ENCODE measurements around the gene ASCC1. TPM values are rescaled to one million over a fixed set of nuclear protein-coding genes. Genes with fewer than 3 reads are reported as not detected.

ASCC1 gene
- polyA plus RNA-seq, 1 donor (not counting 4 experiments of a cell fraction or from before 2014, with no cell fraction given): 32.9 TPM

GRCh38 chr10:72085864-72086465 lies 130.1 kb downstream of the ASCC1 start:
- H3K79me2 ChIP-seq (ENCODE audit: control insufficient read depth, insufficient read depth, low read length): no peaks in the 10 kb centered on the region
- FAIRE-seq: no peak
- H3K4me3 ChIP-seq (ENCODE audit: control insufficient read depth in 2 of 3, extremely low read depth in 1 of 3, insufficient read depth in 2 of 3, low read depth in 1 of 3, low read length in 3 of 3): no peak overlapping the region
- H3K27me3 ChIP-seq (ENCODE audit: control insufficient read depth, extremely low read depth, insufficient read depth, low read length): peaks cover 28% of the 10 kb centered on the region
- no peaks in the 10 kb centered on the region for H3K36me3 ChIP-seq (ENCODE audit: control insufficient read depth in 2 of 2, extremely low read depth in 1 of 2, insufficient read depth in 2 of 2, low read length in 2 of 2)
- H3K4me1 ChIP-seq (ENCODE audit: control insufficient read depth, extremely low read depth, insufficient read depth, low read length): peaks cover 19% of the 10 kb centered on the region
- no peak overlapping the region for H2AFZ ChIP-seq (ENCODE audit: control insufficient read depth, low read length)
- H3K9me1 ChIP-seq (ENCODE audit: control insufficient read depth, extremely low read depth, insufficient read depth, low read length): no peaks in the 10 kb centered on the region
- dilution Hi-C loops (cut with MboI; ENCODE audit: extremely low pct_ligation_motif_present, low sequenced_read_pairs): no loop called here
- H3K9ac ChIP-seq (ENCODE audit: control insufficient read depth, extremely low read depth, insufficient read depth, low read length): no peak overlapping the region
- H3K9me3 ChIP-seq (ENCODE audit: control insufficient read depth, low read depth, low read length): no peaks in the 10 kb centered on the region
- no peak overlapping the region for H3K27ac ChIP-seq (ENCODE audit: control insufficient read depth, insufficient read depth, low read length)
- H4K20me1 ChIP-seq (ENCODE audit: control insufficient read depth, extremely low read depth, insufficient read depth, low read length): no peaks in the 10 kb centered on the region
- no peak overlapping the region for H3K4me2 ChIP-seq (ENCODE audit: control insufficient read depth, extremely low read depth, insufficient read depth, low read depth, low read length)
- no peak for DNase-seq (ENCODE audit: low read depth, low spot score)
- TF ChIP-seq, protein P1, sequence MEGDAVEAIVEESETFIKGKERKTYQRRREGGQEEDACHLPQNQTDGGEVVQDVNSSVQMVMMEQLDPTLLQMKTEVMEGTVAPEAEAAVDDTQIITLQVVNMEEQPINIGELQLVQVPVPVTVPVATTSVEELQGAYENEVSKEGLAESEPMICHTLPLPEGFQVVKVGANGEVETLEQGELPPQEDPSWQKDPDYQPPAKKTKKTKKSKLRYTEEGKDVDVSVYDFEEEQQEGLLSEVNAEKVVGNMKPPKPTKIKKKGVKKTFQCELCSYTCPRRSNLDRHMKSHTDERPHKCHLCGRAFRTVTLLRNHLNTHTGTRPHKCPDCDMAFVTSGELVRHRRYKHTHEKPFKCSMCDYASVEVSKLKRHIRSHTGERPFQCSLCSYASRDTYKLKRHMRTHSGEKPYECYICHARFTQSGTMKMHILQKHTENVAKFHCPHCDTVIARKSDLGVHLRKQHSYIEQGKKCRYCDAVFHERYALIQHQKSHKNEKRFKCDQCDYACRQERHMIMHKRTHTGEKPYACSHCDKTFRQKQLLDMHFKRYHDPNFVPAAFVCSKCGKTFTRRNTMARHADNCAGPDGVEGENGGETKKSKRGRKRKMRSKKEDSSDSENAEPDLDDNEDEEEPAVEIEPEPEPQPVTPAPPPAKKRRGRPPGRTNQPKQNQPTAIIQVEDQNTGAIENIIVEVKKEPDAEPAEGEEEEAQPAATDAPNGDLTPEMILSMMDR (optimal IDR thresholded peaks at IDR 0.05 in 1 of 3, IDR thresholded peaks at IDR 0.05 in 1 of 3, conservative IDR thresholded peaks at IDR 0.05 in 1 of 3; ENCODE audit: extremely low read depth in 1 of 3, insufficient read depth in 2 of 3, low read length in 3 of 3): no peak
- no peak for TF ChIP-seq EZH2 (IDR thresholded peaks at IDR 0.05; ENCODE audit: low read length)

DNA sequence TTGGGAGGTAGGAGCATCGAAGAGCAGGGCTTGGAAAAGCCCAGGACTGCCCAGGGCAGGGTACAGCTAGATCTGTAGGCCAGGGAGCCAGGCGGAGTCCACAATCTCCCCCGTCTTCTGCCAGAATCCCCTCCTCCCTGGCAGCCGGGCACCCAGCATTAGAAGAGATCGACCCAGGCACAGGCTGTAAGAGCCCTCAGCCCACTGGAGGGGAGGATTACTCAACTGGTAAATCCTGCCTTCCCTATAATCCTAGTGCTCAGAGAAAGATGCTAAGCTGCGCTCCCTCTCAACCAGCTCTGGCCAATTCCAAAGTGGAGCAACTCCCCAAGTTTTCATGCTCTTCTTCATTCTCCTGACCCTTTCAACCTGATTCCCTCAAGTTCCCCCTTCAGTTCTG lies 130.9 kb downstream of the ASCC1 start:
- TF ChIP-seq EZH2 (IDR thresholded peaks at IDR 0.05; ENCODE audit: low read length): no peak
- TF ChIP-seq, protein P1 (optimal IDR thresholded peaks at IDR 0.05 in 1 of 3, IDR thresholded peaks at IDR 0.05 in 1 of 3, conservative IDR thresholded peaks at IDR 0.05 in 1 of 3; ENCODE audit: extremely low read depth in 1 of 3, insufficient read depth in 2 of 3, low read length in 3 of 3): no peak
- H3K27me3 ChIP-seq (ENCODE audit: control insufficient read depth, extremely low read depth, insufficient read depth, low read length): peaks cover 28% of the 10 kb centered on the region
- no peak overlapping the region for H3K4me2 ChIP-seq (ENCODE audit: control insufficient read depth, extremely low read depth, insufficient read depth, low read depth, low read length)
- no peaks in the 10 kb centered on the region for H3K79me2 ChIP-seq (ENCODE audit: control insufficient read depth, insufficient read depth, low read length)
- no peaks in the 10 kb centered on the region for H3K9me1 ChIP-seq (ENCODE audit: control insufficient read depth, extremely low read depth, insufficient read depth, low read length)
- H3K9ac ChIP-seq (ENCODE audit: control insufficient read depth, extremely low read depth, insufficient read depth, low read length): no peak overlapping the region
- no peak overlapping the region for H2AFZ ChIP-seq (ENCODE audit: control insufficient read depth, low read length)
- dilution Hi-C loops (cut with MboI; ENCODE audit: extremely low pct_ligation_motif_present, low sequenced_read_pairs): no loop called here
- no peaks in the 10 kb centered on the region for H3K36me3 ChIP-seq (ENCODE audit: control insufficient read depth in 2 of 2, extremely low read depth in 1 of 2, insufficient read depth in 2 of 2, low read length in 2 of 2)
- no peak for DNase-seq (ENCODE audit: low read depth, low spot score)
- H3K4me1 ChIP-seq (ENCODE audit: control insufficient read depth, extremely low read depth, insufficient read depth, low read length): peaks cover 14% of the 10 kb centered on the region
- no peak for FAIRE-seq
- no peak overlapping the region for H3K27ac ChIP-seq (ENCODE audit: control insufficient read depth, insufficient read depth, low read length)
- H3K4me3 ChIP-seq (ENCODE audit: control insufficient read depth in 2 of 3, extremely low read depth in 1 of 3, insufficient read depth in 2 of 3, low read depth in 1 of 3, low read length in 3 of 3): no peak overlapping the region
- H4K20me1 ChIP-seq (ENCODE audit: control insufficient read depth, extremely low read depth, insufficient read depth, low read length): no peaks in the 10 kb centered on the region
- H3K9me3 ChIP-seq (ENCODE audit: control insufficient read depth, low read depth, low read length): no peaks in the 10 kb centered on the region

All from keratinocyte (primary cell).